ENCODE data around the gene GRM6.

GRM6 gene

GRCh38 chr5:178983728-178984127 lies 11.4 kb downstream of the GRM6 start:
- no peak for DNase-seq

- DNase-seq = no peak
Observed at GRCh38 chr5:178982941-178983340, 12.2 kb downstream of the GRM6 start.

GRCh38 chr5:178981381-178981780 lies 13.7 kb downstream of the GRM6 start:
- no peak for DNase-seq

- no peak for DNase-seq
Observed at GRCh38 chr5:178965465-178966055, 29.6 kb downstream of the GRM6 start.

DNA sequence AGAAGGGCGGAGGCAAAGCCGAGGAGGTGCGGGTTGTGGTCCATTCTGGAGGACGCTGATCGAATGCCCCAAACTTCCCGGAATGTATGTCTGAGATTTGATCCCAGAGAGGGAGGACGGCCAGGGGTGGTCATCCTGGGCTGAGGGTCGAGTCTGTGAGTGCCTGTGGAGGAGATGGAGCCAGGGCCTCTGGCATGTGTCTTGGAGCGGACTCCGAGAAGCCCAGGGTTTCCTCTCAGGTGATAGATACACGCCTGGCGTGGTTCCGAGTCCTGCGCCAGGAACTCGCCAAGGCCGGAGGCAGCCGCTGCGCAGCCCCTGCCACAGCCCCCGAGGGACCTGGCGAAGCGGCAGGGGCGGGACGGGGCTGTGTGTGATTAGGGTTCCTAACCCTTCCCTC lies 53.8 kb downstream of the GRM6 start:
- DNase-seq = no peak

DNA sequence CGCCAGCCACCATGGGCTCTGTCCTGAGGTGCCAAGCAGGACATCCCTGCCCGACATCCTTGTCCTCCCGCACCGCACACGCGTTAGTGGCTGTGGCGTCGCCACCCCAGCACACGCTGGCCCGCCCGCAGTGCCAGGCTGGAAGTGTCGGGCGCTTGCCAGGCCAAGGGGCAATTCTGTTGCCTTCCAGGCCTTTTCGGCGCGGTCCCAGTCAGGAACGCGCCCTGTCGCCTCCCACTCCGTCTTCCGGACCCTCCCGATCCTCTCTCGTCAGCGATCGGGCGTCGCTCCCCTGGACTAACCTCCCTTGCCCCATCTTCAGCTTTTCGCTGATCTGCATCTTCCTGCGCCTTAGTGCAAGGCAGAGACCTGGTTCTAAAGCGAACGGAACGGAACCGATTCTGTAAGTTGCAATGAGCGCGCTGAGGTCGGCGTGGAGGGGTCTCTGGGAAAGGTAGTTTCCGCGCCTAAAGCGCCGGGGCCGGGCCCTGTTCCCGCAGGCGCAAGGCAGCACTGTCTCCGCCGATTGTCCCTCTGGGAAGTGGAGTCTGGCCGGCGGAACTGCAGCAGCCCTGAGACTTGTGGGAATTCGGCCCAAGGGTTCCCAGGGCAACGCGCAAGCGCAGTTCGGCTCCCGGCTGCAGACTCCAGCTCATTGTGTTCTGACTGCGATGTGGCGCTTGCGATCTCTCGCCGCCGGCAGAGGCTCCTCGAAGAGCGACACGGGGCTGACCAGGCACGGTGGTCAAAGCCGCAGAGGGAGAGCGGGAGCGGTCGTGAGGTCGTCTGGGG lies 54.4 kb downstream of the GRM6 start, which contains the start of gene ZNF454:
ZNF454 (plus strand) TSS at position 630 of the 792 bp plus-strand sequence. CDS start 1,594 bp downstream, outside the sequence.
- no peak for DNase-seq

DNA sequence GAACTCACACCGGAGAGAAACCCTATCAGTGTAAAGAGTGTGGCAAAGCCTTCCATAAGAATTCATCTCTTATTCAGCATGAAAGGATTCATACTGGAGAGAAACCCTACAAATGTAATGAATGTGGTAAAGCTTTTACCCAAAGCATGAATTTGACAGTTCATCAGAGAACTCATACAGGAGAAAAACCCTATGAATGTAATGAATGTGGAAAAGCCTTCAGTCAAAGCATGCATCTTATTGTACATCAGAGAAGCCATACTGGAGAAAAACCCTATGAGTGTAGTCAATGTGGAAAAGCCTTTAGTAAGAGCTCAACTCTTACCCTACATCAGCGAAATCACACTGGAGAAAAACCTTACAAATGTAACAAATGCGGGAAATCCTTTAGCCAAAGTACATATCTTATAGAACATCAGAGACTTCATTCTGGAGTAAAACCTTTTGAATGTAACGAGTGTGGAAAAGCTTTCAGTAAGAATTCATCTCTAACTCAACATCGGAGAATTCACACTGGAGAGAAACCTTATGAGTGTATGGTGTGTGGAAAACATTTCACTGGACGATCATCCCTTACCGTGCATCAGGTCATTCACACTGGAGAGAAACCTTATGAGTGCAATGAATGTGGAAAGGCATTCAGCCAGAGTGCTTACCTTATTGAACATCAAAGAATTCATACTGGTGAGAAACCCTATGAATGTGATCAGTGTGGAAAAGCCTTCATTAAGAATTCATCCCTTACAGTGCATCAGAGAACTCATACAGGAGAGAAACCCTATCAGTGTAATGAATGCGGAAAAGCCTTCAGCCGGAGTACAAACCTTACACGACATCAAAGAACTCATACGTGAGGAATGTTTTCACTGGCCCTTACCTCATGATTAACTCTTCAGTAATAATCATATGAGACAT lies 63.0 kb downstream of the GRM6 start:
- DNase-seq = no peak
